CD4-positive, alpha-beta T cell (primary cell): ENCODE data around the gene VWDE. TPM values are rescaled to one million over a fixed set of nuclear protein-coding genes. Genes with fewer than 3 reads are reported as not detected.

Experiments used
- ATAC-seq: fragments of 200-7000 bp; cut with Tn5 transposase; one replicate; pipeline ENCODE4 v1.10.0; 2022; ENCODE audit warnings: mild to moderate bottlenecking; ENCODE audit not compliant: poor library complexity
- CTCF ChIA-PET: fragments of 350-600 bp; sonication (Branson Sonifier 250); formaldehyde crosslinking; loops from one replicate; lab custom pipeline; 2021; ENCODE audit warnings: antibody characterized with exemption, inconsistent platforms; lab: Charles Lee
- POLR2A ChIA-PET: fragments of 350-600 bp; sonication (Branson Sonifier 250); formaldehyde crosslinking; loops from one replicate; lab custom pipeline; 2021; ENCODE audit warnings: antibody characterized with exemption, inconsistent platforms; lab: Charles Lee
- DNase-seq, 14 experiments: peaks; one replicate each; pipeline ENCODE4 v3.0.0-alpha.2; 2013 to 2020; ENCODE audit warnings: mixed read lengths in 2 of 14
- H3K27ac ChIP-seq, 2 donors: one replicate each; pipeline versions ENCODE4 v1.5.1 to v1.7.0; 2013; ENCODE audit warnings: low read length in 2 of 2, low read depth in 1 of 2, mild to moderate bottlenecking in 1 of 2
- H3K27me3 ChIP-seq, 2 experiments: 1 replicate in 1 of 2; 2 replicates in 1 of 2; pipeline versions ENCODE4 v1.6.1 to v1.7.0; 2013; ENCODE audit warnings: low read length in 2 of 2, control low read depth in 1 of 2, mild to moderate bottlenecking in 1 of 2, moderate library complexity in 1 of 2; ENCODE audit not compliant: insufficient read depth in 2 of 2, control insufficient read depth in 1 of 2
- H3K36me3 ChIP-seq: one replicate; pipeline ENCODE4 v1.6.1; 2013; ENCODE audit warnings: low read length, control low read depth; ENCODE audit not compliant: insufficient read depth
- H3K4me1 ChIP-seq: one replicate; pipeline ENCODE4 v1.6.1; 2013; ENCODE audit warnings: low read length, control low read depth; ENCODE audit not compliant: insufficient read depth
- H3K4me3 ChIP-seq: one replicate; pipeline ENCODE4 v1.5.1; 2013; ENCODE audit warnings: mild to moderate bottlenecking, low read length, moderate library complexity
- H3K9me3 ChIP-seq, 2 experiments: 1 replicate in 1 of 2; 2 replicates in 1 of 2; pipeline versions ENCODE4 v1.6.1 to v1.7.0; 2013; ENCODE audit warnings: low read length in 2 of 2, mild to moderate bottlenecking in 2 of 2, control low read depth in 1 of 2, moderate library complexity in 1 of 2; ENCODE audit not compliant: control insufficient read depth in 1 of 2, insufficient read depth in 1 of 2
- H3K27ac Mint-ChIP-seq: one replicate; pipeline ENCODE4 v1.8.0; 2020; ENCODE audit warnings: mixed read lengths
- H3K27me3 Mint-ChIP-seq: one replicate; pipeline ENCODE4 v1.8.0; 2021; ENCODE audit warnings: mixed read lengths
- H3K36me3 Mint-ChIP-seq: one replicate; pipeline ENCODE4 v1.8.0; 2021; ENCODE audit warnings: low read depth, mixed read lengths
- H3K4me1 Mint-ChIP-seq: one replicate; pipeline ENCODE4 v1.8.0; 2021; ENCODE audit warnings: low read depth, mixed read lengths
- H3K4me3 Mint-ChIP-seq: one replicate; pipeline ENCODE4 v1.8.0; 2020; ENCODE audit warnings: mild to moderate bottlenecking, mixed read lengths
- H3K9me3 Mint-ChIP-seq: one replicate; pipeline ENCODE4 v1.8.0; 2020; ENCODE audit warnings: mixed read lengths
- intact Hi-C, 2 experiments: fragments of 100-400 bp; cut with DNase I in 1 of 2; cut with micrococcal nuclease in 1 of 2; formaldehyde crosslinking; loops; one replicate each; pipeline versions ENCODE4 v1.15.1 to v1.9.0; 2023 to 2025; cut with DNase I, micrococcal nuclease
- total RNA-seq, 174 experiments: library from RNA in 2 of 174; stranded (reverse) in 2 of 174; gene quantifications; one replicate each; pipeline ENCODE4 v1.2.3 and lab custom pipeline; 2021 to 2026
- TF ChIP-seq, protein P1 (sequence below): fragments of 200-600 bp; IDR thresholded peaks from one replicate; pipeline ENCODE4 v1.8.0; 2022; ENCODE audit warnings: antibody characterized with exemption, mild to moderate bottlenecking

The VWDE gene
- total RNA-seq, 2 experiments from 2014 or later: 1.5 TPM

DNA sequence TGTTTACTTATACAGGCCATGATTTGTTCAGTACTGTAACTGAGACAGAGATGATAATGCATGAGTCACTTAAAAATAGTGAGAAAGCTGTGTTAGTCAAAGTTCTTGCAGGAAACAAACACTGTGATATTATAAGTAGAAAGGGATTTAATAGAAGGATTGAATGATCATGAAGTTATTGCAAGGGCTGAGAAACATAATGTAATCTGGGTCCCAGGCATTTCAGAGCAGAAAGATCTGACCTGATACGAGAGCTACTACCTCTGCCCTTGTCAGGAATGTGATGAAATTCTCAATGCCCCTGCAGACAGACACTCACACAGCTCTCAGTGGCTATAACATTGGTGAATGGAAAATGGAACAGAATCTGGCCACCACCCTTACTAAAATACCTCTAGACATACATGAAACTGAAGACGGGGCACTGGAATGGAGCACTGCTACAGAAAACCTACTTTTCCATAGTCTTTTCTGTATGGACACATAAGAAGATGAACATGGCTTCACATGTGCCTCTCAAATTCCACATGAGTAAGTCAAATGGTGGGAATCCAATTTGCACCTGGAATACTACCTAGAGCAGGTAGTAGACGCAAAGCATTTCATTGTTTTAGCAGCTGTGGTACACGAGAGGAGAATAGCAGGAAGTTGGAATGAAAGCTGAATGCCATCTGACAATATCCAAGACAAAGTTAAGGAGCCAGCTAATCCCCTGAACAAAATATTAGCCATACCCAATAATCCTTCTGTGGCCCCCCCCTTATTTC, 19.1 kb upstream of the VWDE start:
- H3K36me3 ChIP-seq: no peaks in the 10 kb centered on the region
- ChIA-PET CTCF (no interaction called here), POLR2A (no interaction called here)
- no peak overlapping the region for H3K27ac Mint-ChIP-seq
- peaks cover 4% of the 10 kb centered on the region for H3K9me3 Mint-ChIP-seq
- H3K36me3 Mint-ChIP-seq: no peaks in the 10 kb centered on the region
- peaks cover 0 to 3% of the 10 kb centered on the region in 2 experiments for H3K9me3 ChIP-seq
- DNase-seq (no peak), ATAC-seq (no peak)
- H3K4me3 ChIP-seq: no peak overlapping the region
- no peak overlapping the region for H3K27ac ChIP-seq
- no peak overlapping the region for H3K4me3 Mint-ChIP-seq
- peaks cover 12% of the 10 kb centered on the region for H3K27me3 Mint-ChIP-seq
- TF ChIP-seq, protein P1, sequence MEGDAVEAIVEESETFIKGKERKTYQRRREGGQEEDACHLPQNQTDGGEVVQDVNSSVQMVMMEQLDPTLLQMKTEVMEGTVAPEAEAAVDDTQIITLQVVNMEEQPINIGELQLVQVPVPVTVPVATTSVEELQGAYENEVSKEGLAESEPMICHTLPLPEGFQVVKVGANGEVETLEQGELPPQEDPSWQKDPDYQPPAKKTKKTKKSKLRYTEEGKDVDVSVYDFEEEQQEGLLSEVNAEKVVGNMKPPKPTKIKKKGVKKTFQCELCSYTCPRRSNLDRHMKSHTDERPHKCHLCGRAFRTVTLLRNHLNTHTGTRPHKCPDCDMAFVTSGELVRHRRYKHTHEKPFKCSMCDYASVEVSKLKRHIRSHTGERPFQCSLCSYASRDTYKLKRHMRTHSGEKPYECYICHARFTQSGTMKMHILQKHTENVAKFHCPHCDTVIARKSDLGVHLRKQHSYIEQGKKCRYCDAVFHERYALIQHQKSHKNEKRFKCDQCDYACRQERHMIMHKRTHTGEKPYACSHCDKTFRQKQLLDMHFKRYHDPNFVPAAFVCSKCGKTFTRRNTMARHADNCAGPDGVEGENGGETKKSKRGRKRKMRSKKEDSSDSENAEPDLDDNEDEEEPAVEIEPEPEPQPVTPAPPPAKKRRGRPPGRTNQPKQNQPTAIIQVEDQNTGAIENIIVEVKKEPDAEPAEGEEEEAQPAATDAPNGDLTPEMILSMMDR: no peak
- H3K4me1 Mint-ChIP-seq: no peaks in the 10 kb centered on the region
- intact Hi-C loops: no loop called here
- no peaks in the 10 kb centered on the region for H3K27me3 ChIP-seq
- H3K4me1 ChIP-seq: no peaks in the 10 kb centered on the region

DNA sequence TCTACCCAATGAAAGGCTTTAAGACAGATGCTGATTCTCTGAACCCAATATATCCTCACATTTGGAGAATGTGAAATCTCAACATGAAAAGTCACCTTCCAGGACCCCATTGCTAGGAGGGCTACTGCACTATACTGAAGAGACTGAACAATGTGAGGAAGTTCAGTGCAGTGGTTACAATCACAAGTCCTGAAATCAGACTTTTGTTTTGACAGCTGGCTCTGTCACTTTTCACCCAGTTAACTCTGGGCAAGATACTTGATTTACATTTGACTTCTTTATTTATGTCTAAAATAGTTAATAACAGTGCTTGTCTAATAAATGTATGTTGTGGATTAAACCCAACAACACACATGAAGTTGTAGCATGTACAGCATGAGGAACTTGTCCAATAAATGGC, 14.8 kb upstream of the VWDE start:
- CTCF ChIA-PET: no interaction called here
- H3K9me3 ChIP-seq: no peaks in the 10 kb centered on the region

DNA sequence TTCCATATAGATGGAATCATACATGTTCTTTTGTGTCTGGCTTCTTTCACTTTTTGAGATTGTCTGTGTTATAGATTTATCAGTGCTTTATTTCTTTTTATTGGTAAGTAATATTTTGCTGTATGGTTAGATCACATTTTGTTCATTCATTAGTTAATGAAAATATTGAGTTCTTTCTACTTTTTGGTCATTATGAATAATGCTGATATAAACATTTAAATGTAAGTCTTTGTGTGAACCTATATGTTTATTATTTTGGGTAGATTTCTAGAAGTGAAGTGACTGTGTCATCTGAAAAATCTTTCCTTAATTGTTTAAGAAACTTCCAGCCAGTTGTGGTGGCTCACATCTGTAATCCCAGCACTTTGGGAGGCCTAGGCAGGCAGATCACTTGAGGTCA, 11.4 kb upstream of the VWDE start:
- Histone ChIP-seq H3K4me3 (no peak overlapping the region), H3K36me3 (no peaks in the 10 kb centered on the region), H3K27ac (no peak overlapping the region), H3K27me3 (no peaks in the 10 kb centered on the region), H3K4me1 (no peaks in the 10 kb centered on the region), H3K9me3 (no peaks in the 10 kb centered on the region)
- POLR2A ChIA-PET: no interaction called here
- ATAC-seq (no peak), DNase-seq (no peak)
- CTCF ChIA-PET: no interaction called here
- TF ChIP-seq, protein P1: no peak
- Mint-ChIP-seq H3K27ac (no peak overlapping the region), H3K36me3 (no peaks in the 10 kb centered on the region), H3K9me3 (peaks cover 7% of the 10 kb centered on the region), H3K4me3 (no peak overlapping the region), H3K4me1 (no peaks in the 10 kb centered on the region), H3K27me3 (peaks cover 5% of the 10 kb centered on the region)
- intact Hi-C loops: no loop called here

More for the DNA sequence above, 14.8 kb upstream of the VWDE start:
- Histone ChIP-seq H3K4me1 (no peaks in the 10 kb centered on the region), H3K36me3 (no peaks in the 10 kb centered on the region), H3K27ac (no peak overlapping the region), H3K27me3 (no peaks in the 10 kb centered on the region), H3K4me3 (no peak overlapping the region)
- intact Hi-C loops: no loop called here
- Mint-ChIP-seq H3K9me3 (no peaks in the 10 kb centered on the region), H3K4me1 (no peaks in the 10 kb centered on the region), H3K27ac (no peak overlapping the region), H3K27me3 (peaks cover 5% of the 10 kb centered on the region), H3K36me3 (no peaks in the 10 kb centered on the region), H3K4me3 (no peak overlapping the region)
- POLR2A ChIA-PET: no interaction called here
- DNase-seq (no peak), ATAC-seq (no peak)
- TF ChIP-seq, protein P1: no peak
